Keratinocyte (primary cell): ENCODE measurements around the gene JUP. TPM values are rescaled to one million over a fixed set of nuclear protein-coding genes. Genes with fewer than 3 reads are reported as not detected.

Experiments
- DNase-seq: peaks from one replicate; pipeline ENCODE4 v3.0.0-alpha.2; 2011; ENCODE audit warnings: low read depth, missing footprints, low spot score
- FAIRE-seq: peaks from 2 replicates; lab custom pipeline; 2011; peaks lifted over from hg19 to GRCh38; lab: Jason Lieb, UNC
- H2AFZ ChIP-seq: 2 replicates; pipeline ENCODE4 v1.6.0; 2012; ENCODE audit warnings: low read length, control low read depth, inconsistent platforms; ENCODE audit not compliant: control insufficient read depth
- H3K27ac ChIP-seq: 2 replicates; pipeline ENCODE4 v1.5.1; 2011; ENCODE audit warnings: low read length; ENCODE audit not compliant: control insufficient read depth, insufficient read depth
- H3K27me3 ChIP-seq: 3 replicates; pipeline ENCODE4 v1.6.0; 2011; ENCODE audit warnings: low read length; ENCODE audit not compliant: control insufficient read depth, insufficient read depth; ENCODE audit errors: extremely low read depth
- H3K36me3 ChIP-seq, 2 experiments: 2 replicates in 1 of 2; 3 replicates in 1 of 2; pipeline ENCODE4 v1.5.1; 2011; ENCODE audit warnings: low read length in 2 of 2, mild to moderate bottlenecking in 1 of 2; ENCODE audit not compliant: control insufficient read depth in 2 of 2, insufficient read depth in 2 of 2; ENCODE audit errors: extremely low read depth in 1 of 2
- H3K4me1 ChIP-seq: 3 replicates; pipeline ENCODE4 v1.5.1; 2011; ENCODE audit warnings: low read length; ENCODE audit not compliant: control insufficient read depth, insufficient read depth; ENCODE audit errors: extremely low read depth
- H3K4me2 ChIP-seq: 3 replicates; pipeline ENCODE4 v1.6.0; 2011; ENCODE audit warnings: low read depth, low read length; ENCODE audit not compliant: control insufficient read depth, insufficient read depth; ENCODE audit errors: extremely low read depth
- H3K4me3 ChIP-seq, 3 experiments: fragments of 200-600 bp in 1 of 3; sonication (generic) in 1 of 3; 2 replicates in 2 of 3; 3 replicates in 1 of 3; pipeline ENCODE4 v1.5.1; 2011 to 2016; ENCODE audit warnings: low read length in 3 of 3, mild to moderate bottlenecking in 3 of 3, control low read depth in 2 of 3, inconsistent platforms in 1 of 3, low read depth in 1 of 3, mixed read lengths in 1 of 3, mixed run types in 1 of 3, moderate library complexity in 1 of 3; ENCODE audit not compliant: control insufficient read depth in 2 of 3, insufficient read depth in 2 of 3; ENCODE audit errors: extremely low read depth in 1 of 3
- H3K79me2 ChIP-seq: 2 replicates; pipeline ENCODE4 v1.6.0; 2012; ENCODE audit warnings: low read length; ENCODE audit not compliant: control insufficient read depth, insufficient read depth
- H3K9ac ChIP-seq: 3 replicates; pipeline ENCODE4 v1.6.0; 2011; ENCODE audit warnings: low read length; ENCODE audit not compliant: control insufficient read depth, insufficient read depth; ENCODE audit errors: extremely low read depth
- H3K9me1 ChIP-seq: 3 replicates; pipeline ENCODE4 v1.6.0; 2011; ENCODE audit warnings: low read length; ENCODE audit not compliant: control insufficient read depth, insufficient read depth; ENCODE audit errors: extremely low read depth
- H3K9me3 ChIP-seq: 2 replicates; pipeline ENCODE4 v1.5.1; 2012; ENCODE audit warnings: low read depth, low read length; ENCODE audit not compliant: control insufficient read depth
- H4K20me1 ChIP-seq: 3 replicates; pipeline ENCODE4 v1.6.0; 2011; ENCODE audit warnings: low read length; ENCODE audit not compliant: control insufficient read depth, insufficient read depth; ENCODE audit errors: extremely low read depth
- EZH2 ChIP-seq: IDR thresholded peaks from one replicate; pipeline ENCODE4 v1.6.1; 2012; ENCODE audit warnings: inconsistent platforms, mild to moderate bottlenecking, low read length, moderate library complexity
- dilution Hi-C: fragments of 300-500 bp; cut with MboI; formaldehyde crosslinking; loops from one replicate; pipeline ENCODE4 v1.7.0; 2020; ENCODE audit warnings: low sequenced_read_pairs; ENCODE audit not compliant: extremely low pct_ligation_motif_present
- polyA plus RNA-seq, 5 experiments: library from polyadenylated mRNA; depleted of rRNA in 3 of 5; stranded (reverse) in 3 of 5; stranded (forward) in 1 of 5; unstranded in 1 of 5; fragments of >200 nt; gene quantifications; 1 replicate in 1 of 5; 2 replicates in 3 of 5; 3 replicates in 1 of 5; pipeline versions ENCODE4 v1.2.1 to v1.2.3, GENCODE V29; 2011 to 2012; ENCODE audit warnings: missing spikeins in 2 of 5, low read depth in 1 of 5, low replicate concordance in 1 of 5
- TF ChIP-seq, protein P1 (sequence below), 3 experiments: IDR thresholded peaks in 1 of 3; conservative IDR thresholded peaks in 1 of 3; optimal IDR thresholded peaks in 1 of 3; 2 replicates in 2 of 3; 3 replicates in 1 of 3; pipeline versions ENCODE3 to v1.5.1; 2011; ENCODE audit warnings: low read length in 3 of 3, mild to moderate bottlenecking in 3 of 3, moderate library complexity in 2 of 3, control low read depth in 1 of 3, inconsistent platforms in 1 of 3; ENCODE audit not compliant: insufficient read depth in 2 of 3; ENCODE audit errors: extremely low read depth in 1 of 3

The JUP gene
- polyA plus RNA-seq, 1 donor (not counting 4 experiments of a cell fraction or from before 2014, with no cell fraction given), result 152 TPM

DNA sequence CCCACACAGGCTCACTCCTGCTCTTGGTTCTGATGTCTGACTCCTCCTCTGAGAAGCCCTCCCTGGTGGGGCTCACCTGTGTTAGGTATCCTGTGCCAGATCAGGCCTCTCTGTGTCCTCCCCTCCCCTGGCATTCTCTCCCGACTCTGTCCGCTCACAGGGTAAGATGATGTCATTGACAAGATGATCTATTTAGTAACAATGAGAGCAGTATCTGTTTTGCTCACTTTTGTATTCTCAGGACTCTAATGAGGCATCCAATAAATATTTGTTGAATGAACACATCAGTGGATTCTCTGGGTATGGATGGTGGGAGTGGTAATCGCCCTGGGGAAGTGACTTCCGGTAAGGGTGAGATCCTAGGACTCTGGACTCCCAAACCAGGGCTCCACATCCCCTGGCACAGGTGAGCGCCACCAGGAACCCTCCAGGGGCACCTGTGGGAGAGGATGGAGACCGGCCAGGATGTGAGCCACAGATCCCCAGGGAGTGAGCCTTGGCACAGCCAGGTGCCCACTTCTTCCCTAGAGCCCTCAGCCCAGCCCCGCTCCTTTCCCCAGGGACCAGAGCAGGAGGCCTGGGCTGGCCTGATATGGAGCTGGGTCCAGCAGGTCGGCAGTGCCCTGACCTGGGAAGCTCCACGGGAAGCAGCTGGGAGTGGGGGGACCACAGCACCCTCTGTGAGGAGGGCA is 46.7 kb downstream of the JUP start:
- FAIRE-seq, result peak; percentile 73
- Histone ChIP-seq H3K4me1 (peaks cover 45% of the 10 kb centered on the region), H3K27me3 (peaks cover 11% of the 10 kb centered on the region), H3K79me2 (no peaks in the 10 kb centered on the region), H4K20me1 (no peaks in the 10 kb centered on the region), H3K36me3 (no peaks in the 10 kb centered on the region), H3K9ac (peak overlapping the region; percentile 86), H2AFZ (peak overlapping the region; percentile 12), H3K27ac (peak overlapping the region; percentile 95), H3K4me2 (peak overlapping the region; percentile 52), H3K4me3 (peak overlapping the region in 1 of 3 experiments; percentile 49), H3K9me3 (no peaks in the 10 kb centered on the region), H3K9me1 (peaks cover 6% of the 10 kb centered on the region)
- peak; percentile 74 for DNase-seq
- TF ChIP-seq EZH2, result no peak
- TF ChIP-seq, protein P1, sequence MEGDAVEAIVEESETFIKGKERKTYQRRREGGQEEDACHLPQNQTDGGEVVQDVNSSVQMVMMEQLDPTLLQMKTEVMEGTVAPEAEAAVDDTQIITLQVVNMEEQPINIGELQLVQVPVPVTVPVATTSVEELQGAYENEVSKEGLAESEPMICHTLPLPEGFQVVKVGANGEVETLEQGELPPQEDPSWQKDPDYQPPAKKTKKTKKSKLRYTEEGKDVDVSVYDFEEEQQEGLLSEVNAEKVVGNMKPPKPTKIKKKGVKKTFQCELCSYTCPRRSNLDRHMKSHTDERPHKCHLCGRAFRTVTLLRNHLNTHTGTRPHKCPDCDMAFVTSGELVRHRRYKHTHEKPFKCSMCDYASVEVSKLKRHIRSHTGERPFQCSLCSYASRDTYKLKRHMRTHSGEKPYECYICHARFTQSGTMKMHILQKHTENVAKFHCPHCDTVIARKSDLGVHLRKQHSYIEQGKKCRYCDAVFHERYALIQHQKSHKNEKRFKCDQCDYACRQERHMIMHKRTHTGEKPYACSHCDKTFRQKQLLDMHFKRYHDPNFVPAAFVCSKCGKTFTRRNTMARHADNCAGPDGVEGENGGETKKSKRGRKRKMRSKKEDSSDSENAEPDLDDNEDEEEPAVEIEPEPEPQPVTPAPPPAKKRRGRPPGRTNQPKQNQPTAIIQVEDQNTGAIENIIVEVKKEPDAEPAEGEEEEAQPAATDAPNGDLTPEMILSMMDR (optimal IDR thresholded peaks at IDR 0.05 in 1 of 3, IDR thresholded peaks at IDR 0.05 in 1 of 3, conservative IDR thresholded peaks at IDR 0.05 in 1 of 3; ENCODE audit: extremely low read depth in 1 of 3, insufficient read depth in 2 of 3, low read length in 3 of 3), result no peak
- dilution Hi-C loops, result no loop called here

DNA sequence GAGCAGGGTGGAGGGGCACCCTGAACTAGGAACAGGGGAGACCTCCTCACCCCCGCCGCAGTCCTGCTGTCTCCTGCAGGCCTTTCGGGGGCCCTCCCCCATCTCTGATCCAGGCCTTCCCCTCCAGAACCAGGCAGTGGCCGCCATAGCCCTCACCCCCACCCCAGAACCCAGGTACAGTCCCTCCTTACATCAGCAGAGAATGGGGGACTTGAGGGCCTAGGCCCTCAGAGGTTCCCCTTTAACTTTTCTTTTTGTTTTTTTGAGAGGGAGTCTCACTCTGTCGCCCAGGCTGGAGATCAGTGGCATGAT is 47.8 kb downstream of the JUP start:
- H3K4me2 ChIP-seq, result no peak overlapping the region
- TF ChIP-seq EZH2, result no peak
- TF ChIP-seq, protein P1 (optimal IDR thresholded peaks at IDR 0.05 in 1 of 3, IDR thresholded peaks at IDR 0.05 in 1 of 3, conservative IDR thresholded peaks at IDR 0.05 in 1 of 3; ENCODE audit: extremely low read depth in 1 of 3, insufficient read depth in 2 of 3, low read length in 3 of 3), result no peak
- peaks cover 6% of the 10 kb centered on the region for H3K9me1 ChIP-seq
- no peak for DNase-seq
- peaks cover 22% of the 10 kb centered on the region for H3K27me3 ChIP-seq
- dilution Hi-C loops, result no loop called here
- no peaks in the 10 kb centered on the region for H4K20me1 ChIP-seq
- H3K79me2 ChIP-seq, result no peaks in the 10 kb centered on the region
- no peak overlapping the region for H2AFZ ChIP-seq
- peak overlapping the region; percentile 86 for H3K9ac ChIP-seq
- H3K27ac ChIP-seq, result peak overlapping the region; percentile 77
- H3K4me3 ChIP-seq, result no peak overlapping the region
- H3K36me3 ChIP-seq, result no peaks in the 10 kb centered on the region
- no peaks in the 10 kb centered on the region for H3K9me3 ChIP-seq
- peaks cover 52% of the 10 kb centered on the region for H3K4me1 ChIP-seq
- no peak for FAIRE-seq
